ENCODE results near the gene DES.

DES gene

GRCh38 chr2:219475697-219476651 is 57.8 kb downstream of the DES start:
- no peak for DNase-seq

All from NCI-H1436 treated with DMSO at 0.1 percent for 48 hours (cell line).